NT2/D1 (cell line): ENCODE measurements around the gene COLEC12.

Source experiments
- SUZ12 ChIP-seq: IDR thresholded peaks from 2 replicates; pipeline ENCODE4 v1.6.1; 2011; ENCODE audit not compliant: insufficient read length, insufficient read depth; ENCODE audit errors: extremely low read depth
- YY1 ChIP-seq: IDR thresholded peaks from 2 replicates; pipeline ENCODE4 v1.6.1; 2011; ENCODE audit not compliant: insufficient read length, insufficient read depth
- ZNF274 ChIP-seq: IDR thresholded peaks from 2 replicates; pipeline ENCODE4 v1.6.1; 2011; ENCODE audit warnings: mild to moderate bottlenecking, low read depth, low read length

GRCh38 chr18:306608-307255 is 193.8 kb downstream of the COLEC12 start:
- TF ChIP-seq SUZ12 = no peak
- no peak for TF ChIP-seq YY1
- TF ChIP-seq ZNF274 = no peak
